Pancreas (tissue), 10 donors: ENCODE results near the gene L2HGDH. TPM values are rescaled to one million over a fixed set of nuclear protein-coding genes. Genes with fewer than 3 reads are reported as not detected.

ENCODE experiments used
- ATAC-seq, 4 donors: fragments of 200-7000 bp; cut with Tn5 transposase; one replicate each; pipeline versions ENCODE4 v1.8.0 to v1.9.1; 2020; ENCODE audit warnings: mild to moderate bottlenecking in 4 of 4, moderate library complexity in 4 of 4
- DNase-seq, 6 donors: peaks; one replicate each; pipeline ENCODE4 v3.0.0-alpha.2; 2020
- FAIRE-seq: peaks from 2 replicates; lab custom pipeline; 2012; peaks lifted over from hg19 to GRCh38; lab: Jason Lieb, UNC
- H3K27ac ChIP-seq, 4 donors: fragments of 200-600 bp; sonication (generic); 1 replicate in 3 of 4; 2 replicates in 1 of 4; pipeline versions ENCODE4 v1.5.0 to v1.8.0; 2020
- H3K27me3 ChIP-seq, 4 donors: fragments of 200-600 bp; one replicate each; pipeline ENCODE4 v1.8.0; 2021
- H3K36me3 ChIP-seq, 3 donors: fragments of 200-600 bp; sonication (generic) in 1 of 3; one replicate each; pipeline versions ENCODE4 v1.5.0 to v1.8.0; 2020 to 2021
- H3K4me1 ChIP-seq, 3 donors: fragments of 200-600 bp; one replicate each; pipeline ENCODE4 v1.8.0; 2021
- H3K4me3 ChIP-seq, 4 donors: fragments of 200-600 bp; sonication (generic) in 2 of 4; one replicate each; pipeline versions ENCODE4 v1.5.0 to v1.8.0; 2020 to 2021
- H3K9me3 ChIP-seq, 4 donors: fragments of 200-600 bp; one replicate each; pipeline ENCODE4 v1.8.0; 2021
- CTCF ChIP-seq, 4 donors: fragments of 200-600 bp; sonication (generic) in 3 of 4; IDR thresholded peaks; one replicate each; pipeline versions ENCODE4 v1.5.0 to v1.8.0; 2021; ENCODE audit warnings: antibody characterized with exemption in 4 of 4
- WGBS, 2 donors: extraction: QIAGEN DNeasy Blood & Tissue Kit; methylation state at CpG; one replicate each; pipeline ENCODE4 v1.1.7; 2013; 5-methylcytosine and 5-hydroxymethylcytosine counted together
- intact Hi-C, 3 donors: fragments of 100-400 bp; cut with DNase I; formaldehyde crosslinking; loops; one replicate each; pipeline versions ENCODE4 v1.11.1 to v1.14.2; 2022
- polyA plus RNA-seq, 2 donors: library from polyadenylated mRNA; stranded (reverse); fragments of 200-250 nt; gene quantifications; one replicate each; pipeline ENCODE4 v1.2.3, GENCODE V29; 2013
- total RNA-seq, 6 donors: library from RNA; stranded (reverse); fragmentation: NEBNext Ultra II Directional in 4 of 6; extraction: Animal tissue kit (Norgen Biotek cat#: 25700) in 4 of 6; gene quantifications; one replicate each; pipeline versions ENCODE4 v1.2.1 to v1.2.4, GENCODE V29; 2021 to 2023
- donor health status: healthy with polysubstance abuse.
- donor health status: DM: no; HTN: no; CAD: no; lungs with moderate emphysema.
- donor health status: DM: no; HTN: no; CAD: no.
- donor health status: control.
- donor health status: control.
- donor health status: Bipolar disorder and iron deficiency.
- donor health status: DM: yes; HTN: yes; CAD: no.
- donor health status: DM: no; HTN: no; CAD: no.
- donor health status: DM: no; HTN: no; CAD: no.
- donor health status: DM: yes; HTN: yes; CAD: no.

The L2HGDH gene
- total and polyA plus RNA-seq, 8 donors, result 0.99 to 5.1 (median 3.4) TPM

DNA sequence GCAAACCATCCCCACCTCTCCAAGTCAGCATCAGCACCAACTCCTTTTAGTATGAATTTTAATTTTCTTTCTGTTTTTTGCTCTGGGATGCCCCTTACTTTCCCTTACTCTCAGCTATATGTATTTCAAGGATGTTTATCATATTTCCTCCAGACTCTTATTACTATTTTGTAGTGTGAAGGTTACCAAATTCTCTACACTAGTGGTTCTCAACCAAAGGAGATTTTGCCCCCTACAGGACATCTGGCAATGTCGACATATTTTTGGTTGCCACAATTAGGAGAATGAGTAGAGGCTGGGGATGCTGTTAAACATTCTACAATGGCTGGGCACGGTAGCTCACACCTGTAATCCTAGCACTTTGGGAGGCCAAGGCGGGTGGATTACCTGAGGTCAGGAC, 51.5 kb downstream of the L2HGDH start:
- no peaks in the 10 kb centered on the region for H3K27me3 ChIP-seq
- no peaks in the 10 kb centered on the region for H3K36me3 ChIP-seq
- H3K9me3 ChIP-seq, result no peaks in the 10 kb centered on the region
- 40 to 43% methylated on average over 3 of the region's 3 CpGs for WGBS, 2 donors
- intact Hi-C loops, result no loop called here
- FAIRE-seq (no peak), DNase-seq (no peak), ATAC-seq (peak in 2 of 4 donors; percentile 52 to 58)
- no peak for TF ChIP-seq CTCF (IDR thresholded peaks at IDR 0.05)
- no peaks in the 10 kb centered on the region for H3K4me1 ChIP-seq
- H3K27ac ChIP-seq, result no peak overlapping the region
- no peak overlapping the region for H3K4me3 ChIP-seq

GRCh38 chr14:50260072-50260471, 52.0 kb downstream of the L2HGDH start:
- Histone ChIP-seq H3K9me3 (no peaks in the 10 kb centered on the region), H3K27me3 (no peaks in the 10 kb centered on the region), H3K4me3 (no peak overlapping the region), H3K27ac (no peak overlapping the region), H3K36me3 (no peaks in the 10 kb centered on the region), H3K4me1 (no peaks in the 10 kb centered on the region)
- FAIRE-seq (no peak), ATAC-seq (no peak), DNase-seq (no peak)
- intact Hi-C loops, result no loop called here
- no peak for TF ChIP-seq CTCF (IDR thresholded peaks at IDR 0.05)
- WGBS, 2 donors, result 72 to 82% methylated on average over 3 of the region's 3 CpGs

GRCh38 chr14:50257732-50258131, 54.3 kb downstream of the L2HGDH start:
- no peak for ATAC-seq
- Histone ChIP-seq H3K36me3 (no peaks in the 10 kb centered on the region), H3K27me3 (no peaks in the 10 kb centered on the region), H3K4me1 (no peaks in the 10 kb centered on the region), H3K4me3 (no peak overlapping the region), H3K27ac (no peak overlapping the region), H3K9me3 (no peaks in the 10 kb centered on the region)
- intact Hi-C loops, result no loop called here
- DNase-seq, result no peak
- TF ChIP-seq CTCF (IDR thresholded peaks at IDR 0.05), result no peak
- no peak for FAIRE-seq
- 71 to 77% methylated on average over 2 of the region's 2 CpGs for WGBS, 2 donors

DNA sequence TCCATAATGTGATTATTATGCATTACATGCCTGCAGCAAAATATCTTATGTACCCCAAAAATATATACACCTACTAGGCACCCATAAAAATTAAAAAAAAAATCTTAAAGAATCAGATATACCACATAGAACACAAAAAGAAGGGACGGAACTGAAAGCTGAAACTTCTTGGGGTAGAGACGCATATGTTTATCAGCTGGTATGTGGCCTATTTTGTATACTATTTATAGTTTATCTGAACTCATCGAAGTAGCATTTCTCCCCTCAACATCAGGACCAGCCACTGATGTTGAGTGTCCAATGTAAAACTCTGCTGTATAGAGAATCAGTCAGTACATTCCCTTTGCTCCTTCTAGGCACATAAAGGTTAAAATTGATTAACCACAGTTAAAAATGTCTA, 57.8 kb downstream of the L2HGDH start:
- H3K27me3 ChIP-seq, result no peaks in the 10 kb centered on the region
- no peak for ATAC-seq
- no peak overlapping the region for H3K4me3 ChIP-seq
- no peaks in the 10 kb centered on the region for H3K9me3 ChIP-seq
- no peak for TF ChIP-seq CTCF (IDR thresholded peaks at IDR 0.05)
- DNase-seq, result no peak
- no peak for FAIRE-seq
- intact Hi-C loops, result no loop called here
- H3K36me3 ChIP-seq, result no peaks in the 10 kb centered on the region
- WGBS, 2 donors, result 94 to 98% methylated on average over 3 of the region's 3 CpGs
- H3K27ac ChIP-seq, result no peak overlapping the region
- H3K4me1 ChIP-seq, result no peaks in the 10 kb centered on the region

DNA sequence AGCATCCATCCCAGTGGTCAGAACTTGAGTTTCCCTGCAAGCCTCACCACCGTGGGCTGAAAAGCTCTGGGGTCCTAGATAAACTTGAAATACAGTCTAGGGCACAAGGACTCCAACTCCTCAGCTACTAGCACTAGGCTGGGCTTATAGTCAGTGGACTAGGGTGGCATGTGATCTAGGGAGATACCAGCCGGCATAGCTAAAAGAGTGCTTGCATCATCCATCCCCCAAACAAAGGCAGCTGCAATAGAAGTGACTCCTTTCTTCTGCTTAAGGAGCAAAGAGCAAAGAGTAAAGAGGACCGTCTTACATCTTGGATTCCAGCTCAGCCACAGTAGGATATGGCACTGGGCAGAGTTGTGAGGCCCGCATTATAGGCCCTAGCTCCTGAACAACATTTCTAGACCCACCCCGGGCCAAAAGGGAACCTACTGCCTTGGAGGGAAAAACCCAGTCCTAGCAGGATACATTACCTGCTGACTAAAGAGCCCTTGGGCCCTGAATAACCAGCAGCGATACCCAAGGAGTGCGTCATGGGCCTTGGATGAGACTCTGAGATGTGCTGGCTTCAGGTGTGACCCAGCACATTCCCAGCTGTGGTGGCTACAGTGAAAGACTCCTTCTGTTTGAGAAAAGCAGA, 62.8 kb downstream of the L2HGDH start:
- Histone ChIP-seq H3K4me1 (no peaks in the 10 kb centered on the region), H3K36me3 (no peaks in the 10 kb centered on the region), H3K27ac (no peak overlapping the region), H3K4me3 (no peak overlapping the region), H3K27me3 (no peaks in the 10 kb centered on the region), H3K9me3 (no peaks in the 10 kb centered on the region)
- no peak for TF ChIP-seq CTCF (IDR thresholded peaks at IDR 0.05)
- intact Hi-C loops, result no loop called here
- DNase-seq (no peak), FAIRE-seq (no peak), ATAC-seq (no peak)
- 94 to 96% methylated on average over 7 of the region's 7 CpGs for WGBS, 2 donors
